GM19035 (cell line): ENCODE measurements around the gene FEM1A.
"Not testable (repeated sequence)": the region's sequence is repeated elsewhere in the genome, so short reads cannot be mapped to it uniquely, and the experiment has no call there.

Experiments
- ATAC-seq: cut with Tn5 transposase; IDR thresholded peaks from one replicate; pipeline ENCODE4 v1.9.1; 2021; ENCODE audit not compliant: unreplicated experiment

FEM1A gene

DNA sequence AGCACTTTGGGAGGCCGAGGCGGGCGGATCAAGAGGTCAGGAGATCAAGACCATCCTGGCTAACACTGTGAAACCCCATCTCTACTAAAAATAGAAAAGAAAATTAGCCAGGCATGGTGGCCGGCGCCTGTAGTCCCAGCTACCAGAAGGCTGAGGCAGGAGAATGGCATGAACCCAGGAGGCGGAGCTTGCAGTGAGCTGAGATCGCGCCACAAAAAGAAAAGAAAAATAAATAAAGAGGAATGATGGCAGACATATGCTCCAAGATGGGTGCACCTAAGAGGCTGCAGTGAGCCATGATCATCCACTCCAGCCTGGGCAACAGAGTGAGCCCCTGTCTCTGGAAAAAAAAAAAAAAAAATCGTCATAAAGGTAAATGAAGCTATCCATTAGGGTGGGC lies 54.4 kb downstream of the FEM1A start:
- not testable (repeated sequence) for ATAC-seq

DNA sequence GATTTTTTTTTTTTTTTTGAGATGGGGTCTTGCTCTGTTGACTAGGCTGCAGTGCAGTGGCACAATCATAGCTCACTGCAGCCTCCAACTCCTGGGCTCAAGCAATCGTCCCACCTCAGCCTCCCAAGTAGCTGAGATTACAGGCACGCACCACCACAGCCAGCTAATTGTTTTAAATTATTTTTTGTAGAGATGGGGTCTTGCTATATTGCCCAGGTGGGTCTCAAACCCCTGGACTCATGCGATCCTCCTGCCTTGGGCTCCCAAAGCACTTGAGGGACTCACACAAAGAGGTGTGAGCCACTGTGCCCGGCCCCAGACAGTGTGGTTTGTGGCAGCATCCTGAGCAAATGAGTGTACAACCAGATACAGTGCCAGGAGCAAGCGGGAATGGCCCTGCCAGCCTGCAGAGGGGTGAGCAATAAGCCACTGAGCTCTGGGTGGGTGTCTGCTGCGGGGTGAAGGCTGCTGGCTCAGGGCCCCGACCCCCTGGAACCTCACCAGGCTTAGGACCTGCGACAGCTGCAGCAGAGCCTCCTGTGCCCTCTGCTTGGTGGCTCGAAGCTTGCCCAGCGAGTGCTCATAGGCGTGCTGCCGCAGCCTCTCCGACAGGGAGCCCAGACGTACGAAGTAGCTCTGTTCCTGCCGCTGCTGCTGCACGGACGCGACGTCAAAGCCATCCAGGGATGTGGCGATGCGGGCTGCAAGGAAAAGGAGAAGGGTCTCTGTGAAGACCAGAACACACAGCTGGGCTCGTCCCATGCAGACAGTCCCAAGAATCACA lies 55.8 kb downstream of the FEM1A start:
- ATAC-seq: no peak

DNA sequence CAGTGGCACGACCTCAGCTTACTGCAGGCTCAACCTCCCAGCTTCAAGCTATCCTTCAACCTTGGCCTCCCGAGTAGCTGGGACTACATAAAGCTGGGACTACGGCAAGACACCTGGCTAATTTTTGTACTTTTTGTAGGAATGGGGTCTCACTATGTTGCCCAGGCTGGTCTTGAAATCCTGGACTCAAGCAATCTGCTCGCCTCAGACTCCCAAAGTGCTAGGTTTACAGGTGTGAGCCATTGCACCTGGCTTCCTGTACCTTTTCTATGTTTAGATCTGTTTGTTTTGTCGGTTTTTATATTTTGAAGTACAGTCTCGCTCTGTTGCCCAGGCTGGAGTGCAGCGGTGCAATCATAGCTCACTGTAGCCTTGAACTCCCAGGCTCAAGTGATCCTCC lies 57.5 kb downstream of the FEM1A start:
- ATAC-seq: no peak
